ENCODE measurements around the gene QPCT.
"Not testable (repeated sequence)": the region's sequence is repeated elsewhere in the genome, so short reads cannot be mapped to it uniquely, and the experiment has no call there.

QPCT gene

DNA sequence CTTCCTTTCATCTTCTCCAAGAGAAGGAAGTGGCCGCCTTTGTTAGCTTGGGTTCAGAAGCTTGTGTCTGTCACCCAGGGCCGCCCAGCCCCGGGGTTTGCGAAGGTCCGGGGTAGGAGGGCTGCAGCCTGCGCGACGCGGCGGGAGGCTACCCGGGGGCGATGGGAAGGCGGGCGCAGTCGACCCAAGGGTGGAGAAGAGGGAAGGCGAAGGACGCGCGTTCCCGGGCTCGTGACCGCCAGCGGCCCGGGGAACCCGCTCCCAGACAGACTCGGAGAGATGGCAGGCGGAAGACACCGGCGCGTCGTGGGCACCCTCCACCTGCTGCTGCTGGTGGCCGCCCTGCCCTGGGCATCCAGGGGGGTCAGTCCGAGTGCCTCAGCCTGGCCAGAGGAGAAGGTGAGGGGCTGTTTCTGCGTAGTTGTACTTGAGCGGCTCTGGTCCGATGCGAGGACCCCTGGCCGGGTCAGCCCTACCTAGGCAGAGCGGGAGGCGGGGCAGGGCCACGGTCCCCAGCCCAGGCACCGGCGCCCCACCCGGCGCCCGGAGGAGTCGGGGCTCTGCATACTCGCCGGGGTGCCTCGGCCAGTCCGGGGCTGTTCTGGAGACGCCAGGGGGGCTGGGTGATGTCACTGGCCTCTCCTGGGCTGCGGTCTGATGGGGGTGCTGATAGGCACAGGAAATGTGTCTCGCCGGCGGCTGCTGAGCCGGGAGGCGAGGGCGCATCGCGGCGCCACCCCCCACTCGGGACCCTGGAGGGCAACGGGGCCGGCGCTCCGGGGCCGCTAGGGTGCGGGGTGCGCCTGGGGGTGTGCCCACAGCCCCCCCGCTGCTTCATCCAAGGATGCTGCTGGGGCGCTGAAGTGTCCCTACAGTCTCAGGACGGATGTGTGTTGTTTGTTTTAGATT is at the start of gene QPCT:
TSS of gene QPCT (plus strand) at position 178 of the 909 bp plus-strand sequence. CDS start at position 280, 102 bp downstream.
- DNase-seq (ENCODE audit: low spot score): peak; percentile 83

DNA sequence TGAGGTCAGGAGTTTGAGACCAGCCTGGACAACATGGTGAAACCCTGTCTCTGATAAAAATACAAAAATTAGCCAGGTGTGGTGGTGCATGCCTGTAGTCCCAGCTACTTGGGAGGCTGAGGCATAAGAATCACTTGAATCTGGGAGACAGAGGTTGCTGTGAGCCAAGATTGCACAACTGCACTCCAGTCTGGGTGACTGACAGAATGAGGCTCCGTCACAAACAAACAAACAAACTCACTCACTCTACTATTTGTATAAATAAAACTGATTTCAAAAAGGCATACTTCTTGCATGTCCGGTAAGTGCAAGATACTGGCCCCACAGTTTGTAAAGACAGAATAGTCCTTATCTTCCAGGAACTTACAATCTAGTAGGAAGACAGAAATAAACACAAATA is 49.6 kb upstream of the QPCT start:
- DNase-seq (ENCODE audit: low spot score): not testable (repeated sequence)

DNA sequence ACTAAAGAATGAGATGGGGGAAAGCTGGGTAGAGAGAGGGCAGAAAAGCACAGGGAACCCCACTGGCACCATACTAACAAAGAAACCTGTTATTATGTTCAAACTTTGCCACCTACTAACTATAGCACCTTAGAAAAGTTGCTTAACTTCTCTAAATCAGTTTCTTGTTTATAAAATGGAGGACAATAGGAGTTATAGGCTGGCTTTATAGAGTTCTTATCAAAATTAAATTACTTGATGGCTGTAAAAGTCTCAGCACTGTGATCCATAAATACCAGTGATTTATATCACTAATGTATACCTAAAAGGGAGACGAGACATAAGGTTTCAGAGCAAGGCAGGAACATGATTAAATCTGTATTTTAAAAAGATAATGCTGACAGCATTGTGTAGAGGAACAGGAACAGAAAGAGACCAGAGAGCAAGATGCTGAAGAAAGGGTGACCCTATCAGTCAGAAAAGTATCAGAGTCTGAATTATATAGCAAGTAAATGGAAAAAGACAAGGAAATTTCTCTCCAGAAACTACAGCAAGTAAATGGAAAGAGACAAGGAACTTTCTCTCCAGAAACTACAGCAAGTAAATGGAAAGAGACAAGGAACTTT is 48.9 kb upstream of the QPCT start:
- DNase-seq (ENCODE audit: low spot score): no peak

DNA sequence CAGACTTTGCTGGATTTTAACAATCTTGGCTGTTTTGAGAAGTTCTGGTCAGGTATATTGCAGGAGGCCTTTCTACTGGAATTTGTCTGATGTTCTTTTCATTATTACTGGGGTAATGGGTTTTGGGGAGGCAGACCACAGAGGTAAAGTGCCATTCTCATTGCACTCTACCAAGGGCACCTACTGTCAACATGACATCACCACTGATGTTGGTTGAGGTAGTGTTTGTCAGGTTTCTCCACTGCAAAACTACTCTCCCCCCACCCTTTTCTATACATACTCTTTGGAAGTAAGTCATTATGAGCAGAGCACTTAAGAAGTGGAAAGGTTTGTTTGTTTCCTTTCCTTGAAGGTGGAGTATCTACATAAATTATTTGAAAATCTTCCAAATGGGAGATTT is 46.8 kb upstream of the QPCT start:
- no peak for DNase-seq (ENCODE audit: low spot score)

DNA sequence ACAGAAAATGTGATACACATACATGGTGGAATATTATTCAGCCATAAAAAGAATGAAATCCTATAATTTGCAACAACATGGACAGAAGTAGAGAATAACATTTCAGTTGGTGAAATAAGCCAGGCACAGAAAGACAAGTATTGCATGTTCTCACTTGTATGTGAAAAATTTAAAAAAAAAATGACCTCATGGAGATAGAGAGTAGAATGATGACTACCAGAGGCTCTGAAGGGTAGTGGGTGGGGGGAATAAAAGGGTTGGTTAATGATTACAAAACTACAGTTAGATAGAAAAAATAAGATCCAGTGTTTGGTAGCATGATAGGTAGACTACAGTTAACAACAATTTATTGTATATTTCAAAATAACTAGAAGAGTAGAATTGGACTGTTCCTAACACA is 44.3 kb upstream of the QPCT start:
- peak; percentile 27 for DNase-seq (ENCODE audit: low spot score)

DNA sequence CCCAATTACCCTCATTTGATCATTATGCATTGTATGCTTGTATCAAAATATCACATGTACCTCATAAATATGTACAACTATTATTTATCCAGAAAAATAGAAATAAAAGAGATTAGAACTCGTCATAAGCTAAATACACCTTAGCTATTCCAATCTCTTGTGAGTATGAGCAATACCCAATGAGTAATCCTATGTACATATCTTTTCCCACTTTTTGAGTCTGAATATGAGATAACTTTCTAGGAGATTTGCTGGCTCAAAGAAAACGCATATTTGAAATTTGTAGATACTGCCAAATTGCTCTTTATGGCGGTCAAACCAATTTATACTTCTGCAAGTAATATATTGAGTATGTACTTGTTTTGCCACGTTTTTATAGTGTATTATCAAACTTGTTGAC is 43.9 kb upstream of the QPCT start:
- no peak for DNase-seq (ENCODE audit: low spot score)

DNA sequence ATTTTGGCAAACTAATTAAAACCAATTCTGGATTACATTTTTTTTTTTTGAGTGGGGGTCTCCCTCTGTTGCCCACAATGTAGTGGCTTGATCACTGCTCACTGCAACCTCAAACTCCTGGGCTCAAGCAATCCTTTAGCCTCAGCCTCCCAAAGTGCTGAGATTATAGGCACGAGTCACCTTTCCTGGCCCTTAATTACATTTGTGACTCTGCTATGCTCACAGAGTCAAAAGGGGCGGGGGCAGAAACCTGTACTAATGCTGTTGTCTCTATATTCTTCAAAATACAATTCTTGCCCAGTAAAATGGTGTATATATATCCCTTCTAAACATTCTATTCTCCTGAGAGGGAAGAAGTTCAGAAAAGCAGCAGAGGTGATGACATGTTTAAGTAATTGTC is 43.0 kb upstream of the QPCT start:
- DNase-seq (ENCODE audit: low spot score): peak; percentile 30

DNA sequence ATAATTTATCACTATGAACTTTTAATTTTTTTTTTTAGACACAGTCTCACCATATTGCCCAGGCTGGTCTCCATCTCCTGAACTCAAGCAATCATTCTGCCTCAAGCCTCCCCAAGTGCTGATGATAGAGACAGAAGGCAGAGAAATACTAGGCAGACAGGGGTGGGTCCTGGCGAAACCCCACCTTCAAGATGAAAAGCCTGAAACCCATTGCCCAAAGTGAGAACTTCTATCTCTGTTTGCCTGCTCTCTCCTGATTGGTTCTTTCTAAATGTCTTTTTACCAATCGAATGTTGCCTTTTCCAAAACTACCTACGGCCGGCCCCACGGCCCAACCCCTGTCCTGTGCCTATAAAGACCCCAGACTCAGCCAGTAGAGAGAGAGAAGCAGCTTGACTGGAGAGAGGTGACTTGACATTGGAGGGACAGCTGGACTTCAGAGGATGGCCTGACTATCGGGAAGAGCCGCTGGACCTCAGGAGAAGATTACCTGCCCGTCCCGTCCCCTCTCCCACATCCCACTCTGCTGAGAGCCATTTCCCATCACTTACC is 41.7 kb upstream of the QPCT start:
- no peak for DNase-seq (ENCODE audit: low spot score)

DNA sequence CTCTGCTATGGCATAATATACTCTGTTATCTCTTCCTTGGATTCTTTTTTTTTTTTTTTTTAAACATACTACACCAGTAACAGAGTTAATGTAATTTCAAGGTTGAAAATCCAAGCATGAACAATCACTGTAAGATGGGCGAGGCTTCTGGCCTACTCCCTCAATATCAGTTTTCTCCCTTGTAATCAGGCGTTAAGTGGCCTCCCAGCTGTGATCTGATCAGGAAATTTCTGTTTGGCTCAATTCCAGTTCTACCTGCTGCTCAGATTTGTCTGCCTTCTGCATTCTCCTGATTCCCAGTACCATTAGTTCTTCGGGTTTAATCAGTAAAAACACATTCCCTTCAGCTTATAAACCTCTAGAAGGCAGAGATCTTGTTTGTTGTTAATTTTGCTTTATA is 38.4 kb upstream of the QPCT start:
- no peak for DNase-seq (ENCODE audit: low spot score)

DNA sequence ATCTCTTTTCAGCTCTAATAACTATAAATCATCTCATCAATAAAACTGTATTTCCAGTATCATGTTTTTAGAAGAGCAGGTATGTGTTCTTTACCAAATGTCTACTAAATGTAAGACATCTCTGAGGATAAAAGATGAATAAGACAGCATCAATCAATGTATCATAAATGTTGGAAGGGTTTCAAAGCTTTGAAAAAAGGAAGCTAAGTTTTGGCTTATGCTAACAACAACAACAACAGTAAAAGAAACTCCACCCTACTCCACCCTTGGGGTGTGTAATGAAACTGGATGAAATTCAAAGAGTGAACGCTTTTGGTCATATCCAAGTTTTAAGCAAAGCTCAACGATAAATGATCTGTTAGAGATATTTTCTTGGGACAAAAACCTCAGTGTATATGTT is 36.9 kb upstream of the QPCT start:
- DNase-seq (ENCODE audit: low spot score): no peak

DNA sequence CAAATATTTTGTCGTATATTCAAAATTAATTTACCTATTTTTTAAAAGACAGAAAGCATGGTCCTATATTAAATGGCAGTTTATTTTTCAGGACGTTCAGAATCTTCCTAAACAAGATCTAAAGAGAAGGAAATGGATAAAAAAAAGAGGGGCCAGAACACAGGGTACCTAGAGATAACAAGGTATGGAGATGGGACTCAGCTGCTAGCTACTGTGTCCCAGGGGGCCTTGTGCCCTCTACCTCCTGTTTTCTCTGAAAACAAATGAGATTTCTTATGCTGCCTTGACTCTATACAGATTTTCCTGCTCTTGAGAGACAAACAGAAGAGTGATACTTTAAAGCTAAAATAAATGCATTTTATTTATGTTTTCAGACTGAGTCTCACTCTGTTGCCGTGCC is 29.1 kb upstream of the QPCT start:
- no peak for DNase-seq (ENCODE audit: low spot score)

DNA sequence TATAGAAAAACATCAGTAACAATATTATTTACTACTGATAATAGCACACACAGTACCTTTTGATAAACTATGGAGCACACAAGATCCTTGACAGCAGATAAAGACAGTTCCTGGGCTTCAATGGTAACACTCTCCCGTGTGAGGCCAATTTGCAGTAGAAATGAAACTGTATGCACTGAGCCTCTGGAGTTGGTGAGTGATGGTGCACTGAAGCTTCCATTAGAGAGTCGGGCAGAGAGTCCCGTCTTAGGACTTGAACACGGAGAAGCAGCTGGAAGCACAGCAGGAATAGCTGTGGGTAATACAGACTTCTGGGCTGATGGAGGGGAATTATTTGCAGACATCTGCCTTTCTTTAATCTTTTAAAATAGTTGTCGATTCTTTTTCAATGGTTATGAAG is 28.2 kb upstream of the QPCT start:
- no peak for DNase-seq (ENCODE audit: low spot score)

DNA sequence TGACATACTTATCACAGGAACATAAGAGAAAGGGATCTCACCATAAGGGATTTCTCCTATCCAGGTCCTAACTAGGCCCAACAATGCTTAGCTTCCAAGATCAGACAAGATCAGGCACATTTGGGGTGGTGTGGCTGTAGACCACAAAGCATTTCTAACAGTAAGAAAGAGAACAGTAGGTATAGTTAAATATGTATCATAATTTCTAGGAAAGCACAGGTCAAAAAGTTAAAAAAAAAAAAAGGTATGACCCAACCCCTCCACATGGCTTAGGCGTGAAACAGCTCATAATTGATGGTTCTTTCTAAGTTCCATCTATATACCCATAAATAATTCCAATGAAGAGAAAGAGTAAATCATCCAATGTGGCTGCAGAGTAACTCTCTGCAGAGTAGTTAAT is 26.7 kb upstream of the QPCT start:
- DNase-seq (ENCODE audit: low spot score): no peak

DNA sequence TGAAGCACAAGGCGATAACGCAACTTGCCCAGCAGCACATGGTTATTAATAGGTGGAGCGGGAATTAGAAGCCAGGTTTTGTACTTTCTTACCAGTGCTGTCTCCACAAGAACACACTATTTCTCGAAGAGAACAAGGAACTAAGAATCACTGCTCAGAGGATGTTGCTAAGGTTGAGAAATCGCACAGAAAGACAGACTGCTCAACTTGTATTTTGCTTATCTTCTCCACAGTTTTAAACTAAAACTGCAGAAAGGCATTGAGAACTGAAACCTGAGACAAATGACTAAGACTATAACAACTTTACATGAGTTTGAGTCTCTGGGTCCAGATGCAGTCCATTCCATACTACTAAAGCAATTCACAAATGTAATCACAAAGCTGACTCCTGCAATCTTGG is 26.0 kb upstream of the QPCT start:
- no peak for DNase-seq (ENCODE audit: low spot score)

DNA sequence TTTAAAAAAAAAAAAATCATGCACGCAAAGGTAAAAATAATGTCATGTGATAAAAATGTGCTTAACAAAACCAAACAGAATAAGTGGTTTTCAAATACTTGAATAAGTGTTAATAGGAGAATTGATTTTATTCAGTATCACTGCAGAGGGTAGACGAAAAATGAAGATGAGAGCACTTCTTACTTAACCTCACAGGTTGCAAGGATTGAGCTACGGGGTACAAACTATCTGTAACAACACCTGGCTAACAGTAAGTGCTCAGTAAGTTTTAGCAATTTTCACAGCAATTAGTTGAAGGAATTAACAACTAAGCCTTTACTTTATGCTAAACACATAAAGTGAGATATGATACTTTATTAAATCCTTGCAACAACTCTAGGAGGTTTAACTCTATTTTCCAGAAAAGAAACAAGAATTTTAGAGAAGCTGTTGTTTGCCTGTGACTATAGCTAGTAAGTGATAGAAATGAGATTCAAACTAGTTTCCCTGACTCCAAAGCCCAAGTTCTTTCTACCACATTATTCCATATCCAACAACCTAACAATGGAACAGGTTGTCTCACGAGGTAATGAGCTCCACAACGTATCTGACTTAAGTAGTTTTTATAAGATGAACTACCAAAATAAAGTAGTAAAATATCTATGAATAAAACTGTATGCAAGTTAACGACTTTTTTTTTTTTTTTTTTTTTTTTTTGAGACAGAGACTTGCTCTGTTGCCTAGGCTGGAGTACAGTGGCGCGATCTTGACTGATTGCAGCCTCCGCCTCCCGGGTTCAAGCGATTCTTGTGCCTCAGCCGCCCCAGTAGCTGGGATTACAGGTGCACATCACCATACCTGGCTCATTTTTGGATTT is 24.4 kb upstream of the QPCT start:
- no peak for DNase-seq (ENCODE audit: low spot score)

DNA sequence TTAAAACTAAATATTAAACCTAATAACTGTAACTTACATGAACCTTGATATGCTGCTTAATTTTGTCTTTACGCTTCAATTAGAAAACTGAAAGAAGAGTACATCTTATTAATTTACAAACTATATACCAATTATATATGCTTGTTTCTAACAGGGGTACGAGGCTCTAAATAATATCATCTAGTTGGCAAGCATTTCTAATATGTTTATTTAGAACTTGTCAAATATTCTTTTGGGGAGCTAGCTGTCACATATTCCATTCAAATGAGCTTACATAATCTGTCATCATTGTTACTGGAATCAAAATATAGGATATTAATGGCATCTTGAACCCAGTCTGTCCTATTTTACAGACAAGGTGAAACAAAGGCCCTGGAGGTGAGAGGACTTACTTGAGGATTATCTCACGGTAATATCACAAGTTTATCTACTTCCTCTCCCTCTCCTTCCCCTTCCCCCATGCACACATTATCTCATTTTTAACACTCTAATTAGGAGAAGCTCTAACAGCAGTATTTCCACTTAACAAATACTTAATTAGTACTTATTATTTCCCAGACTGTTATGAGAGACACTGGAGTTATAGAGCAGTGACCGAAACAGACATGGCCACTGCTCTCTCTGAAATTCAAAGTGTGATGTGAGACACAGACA is 23.3 kb upstream of the QPCT start:
- no peak for DNase-seq (ENCODE audit: low spot score)

DNA sequence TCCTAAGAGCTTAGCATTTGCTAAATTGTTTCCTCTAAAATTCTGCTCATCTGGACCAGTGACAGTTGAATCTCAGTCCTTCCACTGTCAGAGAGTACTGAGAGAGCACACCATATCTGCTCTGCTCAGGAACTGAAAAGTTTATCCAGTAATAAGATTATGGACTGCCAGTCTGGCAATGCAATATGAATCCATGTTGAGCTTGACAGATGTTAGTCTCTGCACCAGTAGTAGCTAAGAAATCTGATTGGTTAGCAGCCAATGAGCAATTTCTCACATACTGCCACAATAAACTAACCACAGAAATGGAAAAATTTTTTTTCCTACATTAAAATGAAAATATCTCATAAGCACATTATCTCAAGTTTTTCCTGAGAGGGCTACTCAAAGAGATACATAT is 22.1 kb upstream of the QPCT start:
- DNase-seq (ENCODE audit: low spot score): no peak

DNA sequence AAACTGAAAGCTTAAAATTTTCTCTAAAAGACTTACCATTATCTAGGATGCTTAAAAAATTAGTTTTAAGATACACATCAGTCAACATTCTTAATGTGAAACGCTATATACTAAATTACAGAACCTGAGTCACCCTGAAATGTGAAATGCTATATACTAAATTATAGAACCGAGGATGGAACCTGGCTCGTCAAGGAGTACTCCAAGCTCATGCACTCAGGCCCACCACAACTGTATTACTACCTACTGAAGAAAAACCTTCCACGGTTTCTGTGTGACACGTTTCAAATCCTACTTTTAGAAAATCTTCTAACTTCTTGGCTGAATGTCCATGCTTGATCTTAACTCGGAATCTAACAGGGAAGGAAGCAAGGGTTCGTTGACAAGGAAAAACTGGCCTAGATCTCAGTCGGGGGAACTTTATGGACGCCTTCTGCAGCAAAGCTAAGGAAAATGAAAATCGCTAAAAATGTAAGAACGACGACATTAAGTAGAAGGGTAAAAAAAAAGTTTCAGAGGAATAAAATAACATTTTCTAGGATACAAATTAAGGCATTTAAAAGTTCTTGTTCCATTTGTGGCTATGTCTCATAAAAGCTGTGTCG is 21.2 kb upstream of the QPCT start:
- DNase-seq (ENCODE audit: low spot score): no peak

DNA sequence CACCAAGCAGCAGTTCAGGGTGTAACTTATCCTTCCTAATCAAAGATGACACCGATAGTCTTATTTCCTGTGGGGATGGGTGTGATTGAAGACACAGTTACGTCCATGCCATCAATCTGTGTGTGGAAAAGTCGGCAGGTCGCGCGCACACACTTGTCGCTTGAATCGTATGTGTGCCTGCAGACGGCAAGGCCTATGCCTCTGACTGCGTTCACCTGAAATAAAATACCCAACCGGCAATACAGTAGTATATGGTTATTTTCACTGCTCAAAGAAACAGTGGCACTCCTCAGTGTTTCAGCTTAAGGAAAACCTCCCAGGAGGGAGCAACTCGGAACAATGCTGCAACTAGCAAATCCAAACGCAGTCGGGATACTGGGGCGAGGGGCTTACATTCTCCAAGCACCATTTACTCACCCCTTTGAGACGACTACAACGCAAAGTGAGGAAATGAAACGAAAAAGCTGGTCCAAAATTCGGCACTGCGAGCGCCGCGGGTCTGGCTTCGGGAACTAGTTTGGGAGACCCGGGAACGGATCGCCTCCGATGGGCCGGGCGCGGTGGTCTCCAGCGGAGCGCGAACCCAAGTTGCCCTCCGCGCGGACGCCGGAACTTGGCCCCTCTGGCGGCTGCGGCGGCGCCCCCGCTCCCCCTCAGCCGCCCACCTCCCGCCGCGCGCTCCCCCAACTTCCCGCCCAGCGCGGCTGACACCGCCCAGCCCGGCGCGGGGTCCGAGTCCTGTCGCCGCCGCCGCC is 20.5 kb upstream of the QPCT start:
- DNase-seq (ENCODE audit: low spot score): peak; percentile 49

DNA sequence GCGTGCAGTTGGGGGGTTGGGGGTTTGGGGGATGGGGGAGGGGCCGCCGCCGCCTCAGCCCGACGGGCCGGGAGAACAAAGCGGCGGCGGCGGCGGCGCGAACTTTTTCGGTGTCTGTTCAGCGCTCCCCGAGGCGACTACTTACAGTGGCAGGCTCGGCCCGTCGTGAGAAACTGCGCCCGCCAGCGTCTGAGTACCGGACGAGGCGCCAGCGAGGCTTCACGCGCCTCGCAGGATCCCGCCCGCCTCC is 20.0 kb upstream of the QPCT start:
- no peak for DNase-seq (ENCODE audit: low spot score)
